Inflammatory macrophage treated with lipopolysaccharide for 1 hour (primary cell): ENCODE measurements around the gene MRS2.

ENCODE experiments used
- DNase-seq, 2 donors: peaks; one replicate each; pipeline ENCODE4 v3.0.0-alpha.2; 2020 to 2022

Gene MRS2

DNA sequence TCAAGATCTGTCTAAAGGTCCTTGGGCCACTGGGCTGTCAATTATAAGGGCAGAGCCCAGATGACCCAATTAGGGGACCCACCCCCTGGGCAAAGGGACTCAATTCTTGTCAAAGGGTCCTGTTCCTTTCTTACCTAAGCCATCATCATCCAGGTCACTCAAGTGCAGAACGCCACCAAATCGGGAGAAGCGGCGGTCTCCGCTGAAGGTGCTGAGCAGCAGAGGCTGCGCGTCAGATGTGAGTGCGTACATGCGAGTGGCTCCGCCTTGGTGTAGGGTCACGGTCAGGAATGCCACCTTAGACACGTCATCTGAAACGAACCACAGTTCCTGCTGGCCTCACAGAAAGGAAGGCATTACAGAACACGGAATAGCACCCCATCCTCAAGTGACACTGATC lies 34.2 kb downstream of the MRS2 start:
- DNase-seq = no peak

- no peak for DNase-seq
Observed at GRCh38 chr6:24439858-24440539, 37.3 kb downstream of the MRS2 start.

DNA sequence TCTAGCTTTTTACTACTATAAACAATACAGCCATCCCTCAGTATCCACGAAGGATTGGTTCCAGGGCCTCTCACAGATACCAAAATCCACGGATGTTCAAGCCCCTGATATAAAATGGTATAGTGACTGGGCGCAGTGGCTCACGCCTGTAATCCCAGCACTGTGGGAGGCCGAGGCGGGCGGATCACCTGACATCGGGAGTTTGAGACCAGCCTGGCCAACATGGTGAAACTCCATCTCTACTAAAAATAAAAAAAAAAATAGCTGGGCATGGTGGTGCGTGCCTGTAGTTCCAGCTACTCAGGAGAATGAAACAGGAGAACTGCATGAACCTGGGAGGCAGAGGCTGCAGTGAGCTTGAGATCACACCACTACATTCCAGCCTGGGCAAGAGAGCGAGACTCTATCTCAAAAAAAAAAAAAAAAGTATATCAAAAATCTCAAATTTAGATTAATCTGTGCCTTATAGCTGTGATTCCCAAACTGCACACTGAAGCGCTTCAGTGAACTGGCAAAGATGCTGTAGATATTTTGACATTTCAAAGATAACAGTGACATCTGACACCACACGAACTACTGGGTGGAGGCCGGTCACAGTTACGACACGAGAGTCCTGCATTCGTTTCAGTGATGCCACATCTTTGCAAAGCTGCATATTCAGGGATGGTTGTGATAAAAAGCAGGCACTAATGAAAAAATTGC lies 38.3 kb downstream of the MRS2 start:
- no peak for DNase-seq

DNA sequence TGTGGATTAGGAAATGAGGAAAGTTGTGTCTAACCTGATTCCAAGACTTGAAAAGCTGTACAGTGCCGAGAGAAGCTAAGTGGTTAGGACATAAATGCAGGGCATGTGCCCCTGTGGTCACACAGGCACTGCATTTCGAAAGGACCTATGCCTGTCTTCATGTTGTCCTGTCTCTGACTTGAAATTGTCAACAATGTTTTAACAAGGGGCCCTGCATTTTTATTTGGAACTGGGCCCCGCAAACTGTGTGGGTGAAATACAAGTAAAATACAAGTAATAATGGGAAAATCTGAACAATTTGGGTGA lies 38.8 kb downstream of the MRS2 start:
- DNase-seq = no peak

DNA sequence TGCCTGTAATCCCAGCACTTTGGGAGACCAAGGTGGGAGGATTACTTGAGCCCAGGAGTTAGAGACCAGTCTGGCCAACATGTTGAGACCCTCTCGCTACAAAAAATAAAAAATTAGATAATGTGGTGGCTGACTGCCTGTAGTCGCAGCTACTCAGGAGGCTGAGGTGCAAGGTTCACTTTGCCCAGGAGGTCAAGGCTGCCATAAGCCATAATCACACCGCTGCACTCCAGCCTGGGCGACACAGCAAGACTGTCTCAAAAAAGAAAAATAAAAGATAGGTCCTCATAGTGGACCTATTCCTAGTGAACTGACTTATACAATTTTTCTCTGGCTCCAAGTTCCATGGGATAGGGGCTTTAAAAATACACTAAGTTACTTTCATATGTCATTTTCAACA lies 41.9 kb downstream of the MRS2 start:
- no peak for DNase-seq

DNA sequence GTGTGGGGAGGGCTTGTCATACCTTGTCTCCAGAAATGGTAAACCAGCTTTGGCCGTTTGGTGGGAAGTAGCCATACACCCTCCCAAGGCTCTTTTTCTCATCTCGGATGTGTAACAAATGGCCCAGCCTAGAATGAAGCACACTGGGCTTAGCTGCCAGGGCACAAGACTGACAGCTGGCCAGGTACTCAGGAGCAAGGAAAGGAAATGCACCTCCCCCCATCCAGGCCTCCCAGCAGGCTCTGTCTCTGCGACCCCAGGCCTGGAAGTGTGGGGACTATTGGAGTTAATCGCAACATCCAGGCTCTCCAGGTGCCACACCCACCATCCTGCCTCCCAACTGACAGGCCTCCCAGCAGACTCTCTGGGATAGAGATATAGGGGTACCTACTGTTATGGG lies 43.0 kb downstream of the MRS2 start:
- no peak for DNase-seq

DNA sequence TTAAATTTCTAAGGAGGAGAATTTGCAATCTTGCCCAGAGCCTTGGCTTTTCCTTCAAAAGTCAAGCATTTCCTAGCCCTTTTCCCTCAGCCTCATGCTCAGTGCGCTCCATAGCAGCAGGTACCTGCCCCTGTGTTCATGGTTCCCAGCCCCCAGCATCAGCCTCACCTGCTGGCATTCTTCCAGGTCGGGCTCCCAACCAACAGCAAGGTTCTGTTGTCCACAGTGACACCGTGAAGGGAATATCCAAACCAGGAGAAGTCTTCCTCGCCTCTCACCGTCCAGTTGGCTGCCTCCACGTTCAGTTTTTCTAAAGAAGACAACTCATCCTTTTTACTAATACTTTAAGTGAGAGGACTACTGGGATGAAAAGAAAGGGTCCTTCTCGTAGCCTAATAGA lies 43.9 kb downstream of the MRS2 start:
- no peak for DNase-seq

- peak in 1 of 2 donors; percentile 10 for DNase-seq
Observed at GRCh38 chr6:24448396-24448795, 45.7 kb downstream of the MRS2 start.

DNA sequence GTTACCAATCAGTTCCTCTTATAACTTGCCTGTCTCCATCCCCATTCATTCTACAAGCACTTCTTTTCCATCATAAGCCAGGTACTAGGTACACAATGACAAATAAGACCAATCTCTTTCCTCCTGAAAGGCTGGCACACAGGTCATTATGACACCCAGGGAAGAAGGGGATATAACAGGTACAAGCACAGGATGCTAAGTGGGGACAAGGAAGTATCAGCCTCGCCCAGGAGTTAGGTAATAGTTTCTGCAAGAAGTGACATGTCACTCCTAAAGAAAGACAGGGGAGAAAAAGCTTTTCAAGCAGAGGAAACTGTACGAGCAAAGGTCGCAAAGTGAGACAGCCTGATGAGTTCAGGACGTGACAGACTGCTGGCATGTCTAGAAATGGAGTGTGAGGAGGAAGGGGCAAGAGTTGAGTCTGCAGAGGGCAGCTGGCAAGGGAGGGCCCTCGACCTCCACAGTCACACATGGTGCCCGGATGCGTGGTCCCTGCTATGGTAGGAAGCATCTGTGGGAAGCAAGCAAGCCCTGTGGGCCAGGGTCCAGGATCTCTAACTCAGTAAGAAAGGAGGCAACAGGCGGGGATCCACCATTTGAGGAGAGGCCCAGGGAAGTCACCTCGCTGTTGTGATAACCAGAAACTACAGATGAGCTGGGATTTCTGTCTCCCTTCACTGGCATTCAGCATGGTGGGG lies 46.2 kb downstream of the MRS2 start:
- no peak for DNase-seq

DNA sequence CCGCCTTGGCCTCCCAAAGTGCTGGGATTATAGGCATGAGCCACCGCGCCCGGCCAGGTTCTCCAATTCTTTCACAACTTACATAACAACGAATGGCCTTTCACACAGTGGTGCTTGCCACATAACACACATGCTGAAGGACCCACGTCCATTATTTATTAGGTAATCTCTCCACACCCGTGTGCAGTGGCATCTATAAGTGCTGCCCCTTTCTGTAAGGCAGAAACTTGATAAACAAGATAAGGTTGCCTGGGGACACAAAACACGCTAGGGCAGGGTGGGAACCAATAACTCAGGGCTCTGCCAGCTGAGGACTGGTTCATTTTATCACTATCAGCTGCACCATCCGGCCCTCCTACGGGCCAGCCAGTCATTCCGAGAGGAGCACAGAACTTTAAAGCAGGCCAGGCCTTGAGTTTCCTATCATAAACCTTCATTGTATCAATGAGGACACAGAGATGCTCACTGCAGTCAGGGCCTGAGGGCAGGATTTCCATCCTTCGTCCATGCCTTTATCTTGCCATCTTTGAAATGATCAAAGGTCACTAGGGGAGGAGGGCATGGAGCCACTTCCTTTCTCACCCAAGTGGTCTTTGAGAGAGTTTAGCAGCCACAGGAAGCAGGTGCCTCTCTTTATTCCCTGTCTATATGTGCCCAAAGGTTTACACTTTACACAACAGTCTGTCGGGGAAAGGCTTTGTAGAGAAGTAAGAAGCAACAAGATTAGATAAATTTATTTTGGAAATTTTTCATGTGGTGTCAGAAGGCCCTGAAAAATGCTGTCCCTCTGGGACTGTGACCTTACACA lies 49.0 kb downstream of the MRS2 start:
- DNase-seq = no peak

- no peak for DNase-seq
Observed at GRCh38 chr6:24453921-24454320, 51.2 kb downstream of the MRS2 start.

GRCh38 chr6:24454452-24454851 lies 51.7 kb downstream of the MRS2 start:
- no peak for DNase-seq

DNA sequence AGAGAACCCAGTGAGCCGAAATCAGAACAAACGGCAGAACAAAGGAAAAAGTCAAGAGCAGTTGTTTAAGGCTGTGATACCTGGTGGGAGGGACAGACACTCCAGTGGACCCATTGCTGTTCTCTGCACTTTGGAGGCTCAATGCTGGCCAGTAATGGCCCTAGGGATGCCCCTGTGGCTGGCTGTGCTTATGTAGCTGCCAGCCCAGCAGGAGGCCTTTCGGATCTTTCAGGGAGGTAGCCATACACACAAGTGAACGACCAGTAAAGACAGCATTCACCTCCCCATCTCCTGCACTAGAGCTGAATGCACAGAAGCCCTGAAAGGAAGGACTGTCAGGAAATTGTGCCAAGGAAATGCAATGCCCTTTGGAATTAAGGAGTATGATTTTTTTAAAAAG lies 52.3 kb downstream of the MRS2 start:
- no peak for DNase-seq

GRCh38 chr6:24458134-24458533 lies 55.4 kb downstream of the MRS2 start:
- no peak for DNase-seq

DNA sequence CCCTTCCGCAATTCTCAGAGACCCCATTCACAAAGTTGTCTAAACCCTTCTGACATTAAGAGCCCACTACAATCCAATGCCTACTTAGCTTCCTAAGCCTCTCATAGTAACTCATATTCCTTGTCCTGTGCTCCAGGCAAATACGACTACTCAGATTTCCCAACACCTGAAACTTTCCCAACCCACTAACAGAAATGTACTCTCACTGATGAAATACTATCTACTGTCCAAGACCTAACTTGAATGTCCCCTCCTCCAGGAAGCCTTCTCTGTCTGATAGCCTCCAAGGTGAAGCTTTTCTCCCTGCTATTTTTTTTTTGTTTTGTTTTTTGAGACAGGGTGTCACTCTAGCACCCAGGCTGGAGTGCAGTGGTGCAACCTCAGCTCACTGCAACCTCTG lies 56.2 kb downstream of the MRS2 start:
- DNase-seq = no peak

- DNase-seq = no peak
Observed at GRCh38 chr6:24460966-24461365, 58.2 kb downstream of the MRS2 start.

- no peak for DNase-seq
Observed at GRCh38 chr6:24464253-24465038, 61.7 kb downstream of the MRS2 start.

DNA sequence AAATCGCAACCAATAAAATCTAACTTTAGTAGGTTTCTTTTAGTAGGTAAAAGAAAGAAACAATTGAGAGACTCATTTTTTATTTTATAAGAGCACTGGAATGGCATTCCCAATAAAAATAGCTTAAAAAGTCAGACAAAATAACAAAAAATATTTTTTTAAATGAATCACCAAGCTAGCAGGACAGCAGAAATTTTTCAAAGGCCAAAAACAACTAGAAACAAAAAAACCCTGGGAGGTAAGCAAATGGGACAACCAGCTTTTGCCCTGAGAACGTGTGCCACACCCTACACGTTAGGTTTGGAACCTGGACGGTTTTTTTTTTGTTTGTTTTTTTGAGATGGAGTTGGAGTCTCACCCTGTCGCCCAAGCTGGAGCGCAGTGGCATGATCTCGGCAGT lies 67.1 kb downstream of the MRS2 start:
- no peak for DNase-seq

GRCh38 chr6:24472181-24472580 lies 69.4 kb downstream of the MRS2 start:
- DNase-seq = peak in 1 of 2 donors; percentile 4
